Osteocyte (in vitro differentiated cells): ENCODE results near the gene ZNF207. TPM values are rescaled to one million over a fixed set of nuclear protein-coding genes. Genes with fewer than 3 reads are reported as not detected.

Experiments
- DNase-seq: peaks from one replicate; pipeline ENCODE4 v3.0.0; 2021; ENCODE audit warnings: mixed read lengths; ENCODE audit not compliant: unreplicated experiment; ENCODE audit errors: extremely low spot score
- H3K27ac Mint-ChIP-seq: one replicate; pipeline ENCODE4 v1.8.0; 2021; ENCODE audit warnings: mild to moderate bottlenecking, mixed read lengths; ENCODE audit not compliant: unreplicated experiment
- H3K27me3 Mint-ChIP-seq: one replicate; pipeline ENCODE4 v1.8.0; 2021; ENCODE audit warnings: mixed read lengths; ENCODE audit not compliant: unreplicated experiment
- H3K36me3 Mint-ChIP-seq: one replicate; pipeline ENCODE4 v1.8.0; 2021; ENCODE audit warnings: mixed read lengths; ENCODE audit not compliant: unreplicated experiment
- H3K4me1 Mint-ChIP-seq: one replicate; pipeline ENCODE4 v1.8.0; 2021; ENCODE audit warnings: mixed read lengths; ENCODE audit not compliant: unreplicated experiment
- H3K4me3 Mint-ChIP-seq: one replicate; pipeline ENCODE4 v1.8.0; 2021; ENCODE audit warnings: mild to moderate bottlenecking, moderate library complexity, mixed read lengths; ENCODE audit not compliant: unreplicated experiment
- H3K9me3 Mint-ChIP-seq: one replicate; pipeline ENCODE4 v1.8.0; 2021; ENCODE audit warnings: mixed read lengths; ENCODE audit not compliant: unreplicated experiment
- total RNA-seq: library from RNA; stranded (reverse); gene quantifications from 2 replicates; pipeline ENCODE4 v1.2.1, GENCODE V29; 2021
- TF ChIP-seq, protein P1 (sequence below): fragments of 200-600 bp; sonication (generic); IDR thresholded peaks from 2 replicates; pipeline ENCODE4 v1.5.0; 2021; ENCODE audit warnings: antibody characterized with exemption, mild to moderate bottlenecking, moderate library complexity

Gene ZNF207
- total RNA-seq, 1 donor from 2014 or later, result 153 TPM

DNA sequence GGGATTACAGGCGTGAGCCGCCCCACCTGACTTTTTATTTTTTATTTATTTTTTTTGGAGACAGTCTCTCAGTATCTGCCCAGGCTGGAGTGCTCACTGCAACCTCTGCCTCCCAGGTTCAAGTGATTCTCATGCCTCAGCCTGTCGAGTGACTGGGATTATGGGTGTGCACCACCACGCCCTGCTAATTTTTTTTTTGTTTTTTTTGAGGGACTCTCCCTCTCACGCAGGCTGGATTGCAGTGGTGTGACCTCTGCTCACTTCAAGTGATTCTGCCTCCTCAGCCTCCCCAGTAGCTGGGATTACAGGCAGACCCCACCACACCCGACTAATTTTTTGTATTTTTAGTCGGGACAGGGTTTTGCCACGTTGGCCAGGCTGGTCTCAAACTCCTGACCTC, 7.7 kb downstream of the ZNF207 start:
- Mint-ChIP-seq H3K9me3 (no peaks in the 10 kb centered on the region), H3K27ac (no peak overlapping the region), H3K27me3 (no peaks in the 10 kb centered on the region), H3K4me1 (peaks cover 37% of the 10 kb centered on the region), H3K36me3 (peaks cover 55% of the 10 kb centered on the region), H3K4me3 (no peak overlapping the region)
- DNase-seq, result no peak
- TF ChIP-seq, protein P1, sequence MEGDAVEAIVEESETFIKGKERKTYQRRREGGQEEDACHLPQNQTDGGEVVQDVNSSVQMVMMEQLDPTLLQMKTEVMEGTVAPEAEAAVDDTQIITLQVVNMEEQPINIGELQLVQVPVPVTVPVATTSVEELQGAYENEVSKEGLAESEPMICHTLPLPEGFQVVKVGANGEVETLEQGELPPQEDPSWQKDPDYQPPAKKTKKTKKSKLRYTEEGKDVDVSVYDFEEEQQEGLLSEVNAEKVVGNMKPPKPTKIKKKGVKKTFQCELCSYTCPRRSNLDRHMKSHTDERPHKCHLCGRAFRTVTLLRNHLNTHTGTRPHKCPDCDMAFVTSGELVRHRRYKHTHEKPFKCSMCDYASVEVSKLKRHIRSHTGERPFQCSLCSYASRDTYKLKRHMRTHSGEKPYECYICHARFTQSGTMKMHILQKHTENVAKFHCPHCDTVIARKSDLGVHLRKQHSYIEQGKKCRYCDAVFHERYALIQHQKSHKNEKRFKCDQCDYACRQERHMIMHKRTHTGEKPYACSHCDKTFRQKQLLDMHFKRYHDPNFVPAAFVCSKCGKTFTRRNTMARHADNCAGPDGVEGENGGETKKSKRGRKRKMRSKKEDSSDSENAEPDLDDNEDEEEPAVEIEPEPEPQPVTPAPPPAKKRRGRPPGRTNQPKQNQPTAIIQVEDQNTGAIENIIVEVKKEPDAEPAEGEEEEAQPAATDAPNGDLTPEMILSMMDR, result no peak

DNA sequence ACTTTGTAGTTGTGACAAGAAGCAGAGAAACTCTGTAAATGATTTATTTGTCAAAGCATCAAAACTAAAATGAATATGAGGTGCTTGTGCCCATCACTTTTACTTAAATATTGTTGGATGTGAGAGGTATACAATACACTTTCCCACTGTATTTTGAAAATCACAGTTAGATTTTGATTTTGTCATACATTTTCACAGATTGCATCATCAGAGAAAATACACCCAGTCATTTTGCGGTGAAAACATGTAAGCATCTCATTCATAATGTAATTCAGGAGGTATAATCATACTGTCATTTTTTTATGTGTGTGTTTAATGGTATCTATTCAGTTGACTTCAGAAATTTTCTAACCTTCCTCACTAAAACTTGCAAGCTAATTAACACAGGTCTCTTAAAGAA, 11.3 kb downstream of the ZNF207 start:
- H3K27me3 Mint-ChIP-seq, result no peaks in the 10 kb centered on the region
- no peaks in the 10 kb centered on the region for H3K9me3 Mint-ChIP-seq
- DNase-seq, result no peak
- H3K4me1 Mint-ChIP-seq, result peaks cover 7% of the 10 kb centered on the region
- TF ChIP-seq, protein P1, result no peak
- H3K36me3 Mint-ChIP-seq, result peaks cover 61% of the 10 kb centered on the region
- H3K4me3 Mint-ChIP-seq, result no peak overlapping the region
- no peak overlapping the region for H3K27ac Mint-ChIP-seq

DNA sequence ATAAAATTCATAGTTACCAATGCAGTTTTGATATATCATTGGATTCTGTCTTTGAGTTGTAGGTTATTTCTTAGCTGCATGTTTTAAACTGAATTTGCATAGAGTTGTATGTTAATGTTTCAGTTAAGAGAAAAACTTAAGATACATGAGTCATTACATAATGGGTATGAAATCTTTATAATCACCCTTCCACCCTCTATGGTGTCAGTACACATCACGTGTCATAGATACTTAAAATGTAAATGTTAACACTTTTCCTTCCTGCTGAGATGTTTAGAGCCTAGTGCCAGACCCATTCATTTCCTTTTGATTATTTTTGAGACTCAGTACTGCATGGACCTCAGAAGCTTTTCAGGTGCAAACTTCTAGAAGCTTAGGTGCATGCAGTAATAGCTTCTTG, 20.5 kb downstream of the ZNF207 start:
- no peak overlapping the region for H3K4me3 Mint-ChIP-seq
- no peaks in the 10 kb centered on the region for H3K27me3 Mint-ChIP-seq
- peaks cover 2% of the 10 kb centered on the region for H3K4me1 Mint-ChIP-seq
- no peak for DNase-seq
- H3K27ac Mint-ChIP-seq, result no peak overlapping the region
- H3K36me3 Mint-ChIP-seq, result peaks cover 55% of the 10 kb centered on the region
- H3K9me3 Mint-ChIP-seq, result no peaks in the 10 kb centered on the region
- TF ChIP-seq, protein P1, result no peak

DNA sequence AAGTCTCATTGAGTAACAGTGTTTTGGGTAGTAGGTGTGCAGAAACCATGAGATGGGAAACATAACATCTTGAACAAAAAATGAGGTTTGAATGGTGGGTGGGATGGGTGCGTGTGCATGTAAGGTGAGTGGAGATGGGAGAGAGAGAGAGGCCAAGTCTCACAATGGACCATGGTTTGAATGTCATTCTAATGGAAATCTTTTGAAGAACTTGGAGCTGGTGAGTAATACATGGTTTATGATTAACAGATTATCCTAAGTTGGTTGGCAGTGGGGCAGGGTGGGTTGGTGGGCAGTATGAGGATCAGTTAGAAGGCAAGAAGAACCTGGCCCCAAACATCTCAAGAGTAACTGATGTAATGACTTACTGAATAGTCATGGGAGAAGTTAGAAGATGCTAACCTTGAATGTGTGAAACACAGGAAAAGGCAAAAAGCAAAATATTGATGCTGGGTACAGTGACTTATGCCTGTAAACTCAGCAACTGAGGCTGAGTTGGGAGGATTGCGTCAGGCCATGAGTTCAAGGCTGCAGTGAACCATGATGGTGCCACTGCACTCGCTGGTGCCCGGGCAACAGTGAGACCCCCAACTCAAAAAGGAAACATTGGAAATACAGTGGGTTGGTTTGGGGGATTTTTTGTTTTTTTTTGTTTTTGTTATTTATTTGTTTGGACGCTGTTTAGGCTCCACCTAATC, 32.7 kb downstream of the ZNF207 start:
- no peaks in the 10 kb centered on the region for H3K27me3 Mint-ChIP-seq
- H3K27ac Mint-ChIP-seq, result no peak overlapping the region
- TF ChIP-seq, protein P1, result no peak
- DNase-seq, result no peak
- H3K9me3 Mint-ChIP-seq, result no peaks in the 10 kb centered on the region
- no peak overlapping the region for H3K4me3 Mint-ChIP-seq
- H3K4me1 Mint-ChIP-seq, result no peaks in the 10 kb centered on the region
- H3K36me3 Mint-ChIP-seq, result peaks cover 49% of the 10 kb centered on the region

DNA sequence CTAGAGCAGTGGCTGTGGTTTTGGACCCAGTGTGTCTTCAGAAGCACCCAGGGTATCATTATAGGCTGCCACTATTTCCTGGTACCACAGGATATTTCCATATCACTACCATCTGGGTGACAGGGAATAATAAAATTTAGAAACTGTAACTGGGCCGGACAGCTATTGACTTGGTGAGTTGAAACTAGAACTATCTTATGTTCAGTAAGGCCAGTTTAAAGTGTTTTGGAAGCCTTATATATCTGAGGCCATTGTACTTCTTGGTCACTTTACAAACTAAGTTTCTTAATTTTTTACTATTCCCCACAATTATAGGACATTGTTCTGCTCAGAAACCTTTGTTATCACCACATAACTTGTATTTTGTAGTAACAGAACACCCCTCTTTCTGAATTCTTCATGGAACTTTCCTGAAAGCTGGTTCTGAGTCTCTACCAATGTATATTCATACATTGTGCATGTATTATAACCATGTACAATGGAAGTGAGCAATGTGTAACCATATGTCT, 34.0 kb downstream of the ZNF207 start:
- no peak for DNase-seq
- H3K36me3 Mint-ChIP-seq, result peaks cover 40% of the 10 kb centered on the region
- H3K4me1 Mint-ChIP-seq, result no peaks in the 10 kb centered on the region
- no peaks in the 10 kb centered on the region for H3K9me3 Mint-ChIP-seq
- H3K27me3 Mint-ChIP-seq, result no peaks in the 10 kb centered on the region
- TF ChIP-seq, protein P1, result no peak
- no peak overlapping the region for H3K4me3 Mint-ChIP-seq
- no peak overlapping the region for H3K27ac Mint-ChIP-seq
